HFFc6 (cell line): ENCODE measurements around the gene TPPP. TPM values are rescaled to one million over a fixed set of nuclear protein-coding genes. Genes with fewer than 3 reads are reported as not detected.

Source experiments
- DNase-seq: peaks from one replicate; pipeline ENCODE4 v3.0.0-alpha.2; 2018
- H3K27ac Mint-ChIP-seq: 2 replicates; pipeline ENCODE4 v1.8.0; 2020; ENCODE audit warnings: mild to moderate bottlenecking, mixed read lengths
- H3K27me3 Mint-ChIP-seq: 2 replicates; pipeline ENCODE4 v1.8.0; 2021; ENCODE audit warnings: mild to moderate bottlenecking, moderate library complexity, mixed read lengths; ENCODE audit not compliant: insufficient read depth
- H3K36me3 Mint-ChIP-seq: 2 replicates; pipeline ENCODE4 v1.8.0; 2021; ENCODE audit warnings: low read depth, mixed read lengths
- H3K4me1 Mint-ChIP-seq: 2 replicates; pipeline ENCODE4 v1.8.0; 2020; ENCODE audit warnings: low read depth, mixed read lengths
- H3K4me3 Mint-ChIP-seq: 2 replicates; pipeline ENCODE4 v1.8.0; 2020; ENCODE audit warnings: mild to moderate bottlenecking, moderate library complexity, mixed read lengths
- H3K9me3 Mint-ChIP-seq: 2 replicates; pipeline ENCODE4 v1.8.0; 2020; ENCODE audit warnings: mild to moderate bottlenecking, mixed read lengths
- total RNA-seq, 6 experiments: library from RNA; stranded (reverse); fragmentation: NEBNext Ultra II Directional; extraction: Animal tissue kit (Norgen Biotek cat#: 25700); gene quantifications; 2 replicates in 1 of 6; 3 replicates in 5 of 6; pipeline ENCODE4 v1.2.3, GENCODE V29; 2021
- TF ChIP-seq, protein P1 (sequence below): fragments of 200-600 bp; sonication (generic); IDR thresholded peaks from 2 replicates; pipeline ENCODE4 v1.5.0; 2021; ENCODE audit warnings: antibody characterized with exemption, mild to moderate bottlenecking

The TPPP gene
- total RNA-seq, 6 experiments from 2014 or later = 0.19 to 0.43 (median 0.30) TPM

DNA sequence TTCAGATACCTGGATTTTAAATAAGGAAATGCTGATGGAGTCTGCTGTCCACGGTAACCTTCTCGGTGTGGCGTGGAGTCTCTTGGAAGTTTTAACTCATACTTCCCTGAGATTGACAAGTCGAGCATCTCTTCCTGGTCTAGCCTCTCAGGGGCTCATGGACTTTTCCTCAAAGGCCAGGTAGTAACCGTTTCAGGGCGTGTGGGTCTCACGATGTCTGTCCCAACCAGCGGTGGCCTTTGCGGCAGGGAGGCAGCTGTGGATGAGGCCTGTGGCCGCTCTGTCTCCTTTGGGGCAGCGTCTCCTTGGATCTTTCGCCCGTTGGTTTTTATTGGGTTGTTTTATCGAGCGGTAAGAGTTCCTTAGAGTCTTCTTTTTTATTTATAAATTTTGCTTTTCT is 48.2 kb downstream of the TPPP start:
- Mint-ChIP-seq H3K36me3 (peaks cover 16% of the 10 kb centered on the region), H3K4me3 (no peak overlapping the region), H3K27me3 (peaks cover 3% of the 10 kb centered on the region; the same call in 1 of the 2 replicates), H3K27ac (no peak overlapping the region), H3K4me1 (no peaks in the 10 kb centered on the region), H3K9me3 (no peaks in the 10 kb centered on the region)
- no peak for DNase-seq
- TF ChIP-seq, protein P1, sequence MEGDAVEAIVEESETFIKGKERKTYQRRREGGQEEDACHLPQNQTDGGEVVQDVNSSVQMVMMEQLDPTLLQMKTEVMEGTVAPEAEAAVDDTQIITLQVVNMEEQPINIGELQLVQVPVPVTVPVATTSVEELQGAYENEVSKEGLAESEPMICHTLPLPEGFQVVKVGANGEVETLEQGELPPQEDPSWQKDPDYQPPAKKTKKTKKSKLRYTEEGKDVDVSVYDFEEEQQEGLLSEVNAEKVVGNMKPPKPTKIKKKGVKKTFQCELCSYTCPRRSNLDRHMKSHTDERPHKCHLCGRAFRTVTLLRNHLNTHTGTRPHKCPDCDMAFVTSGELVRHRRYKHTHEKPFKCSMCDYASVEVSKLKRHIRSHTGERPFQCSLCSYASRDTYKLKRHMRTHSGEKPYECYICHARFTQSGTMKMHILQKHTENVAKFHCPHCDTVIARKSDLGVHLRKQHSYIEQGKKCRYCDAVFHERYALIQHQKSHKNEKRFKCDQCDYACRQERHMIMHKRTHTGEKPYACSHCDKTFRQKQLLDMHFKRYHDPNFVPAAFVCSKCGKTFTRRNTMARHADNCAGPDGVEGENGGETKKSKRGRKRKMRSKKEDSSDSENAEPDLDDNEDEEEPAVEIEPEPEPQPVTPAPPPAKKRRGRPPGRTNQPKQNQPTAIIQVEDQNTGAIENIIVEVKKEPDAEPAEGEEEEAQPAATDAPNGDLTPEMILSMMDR = no peak

DNA sequence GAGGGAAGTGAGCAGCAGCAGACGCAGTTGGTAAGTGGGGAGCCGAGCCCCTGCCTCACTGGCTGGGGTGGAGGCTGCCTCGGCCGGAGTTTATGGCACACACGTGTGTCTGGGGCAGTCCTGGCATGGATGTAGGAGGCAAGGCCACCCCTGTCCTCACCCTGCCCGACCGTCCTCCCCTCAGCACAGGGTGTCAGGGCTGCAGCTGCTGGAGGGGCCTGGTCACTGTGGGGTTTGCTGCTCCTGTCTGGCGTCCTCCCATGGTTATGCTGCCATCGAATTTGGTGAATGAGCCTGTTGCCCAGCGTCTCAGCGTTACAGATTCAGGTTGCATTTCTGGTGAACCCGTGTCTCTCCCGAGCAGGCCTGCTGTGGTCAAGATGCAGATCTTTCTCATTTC is 48.6 kb downstream of the TPPP start:
- no peak overlapping the region for H3K4me3 Mint-ChIP-seq
- H3K36me3 Mint-ChIP-seq = peaks cover 16% of the 10 kb centered on the region
- H3K4me1 Mint-ChIP-seq = no peaks in the 10 kb centered on the region
- H3K27me3 Mint-ChIP-seq = peaks cover 3% of the 10 kb centered on the region; the same call in 1 of the 2 replicates
- TF ChIP-seq, protein P1 = no peak
- no peak overlapping the region for H3K27ac Mint-ChIP-seq
- DNase-seq = no peak
- no peaks in the 10 kb centered on the region for H3K9me3 Mint-ChIP-seq

DNA sequence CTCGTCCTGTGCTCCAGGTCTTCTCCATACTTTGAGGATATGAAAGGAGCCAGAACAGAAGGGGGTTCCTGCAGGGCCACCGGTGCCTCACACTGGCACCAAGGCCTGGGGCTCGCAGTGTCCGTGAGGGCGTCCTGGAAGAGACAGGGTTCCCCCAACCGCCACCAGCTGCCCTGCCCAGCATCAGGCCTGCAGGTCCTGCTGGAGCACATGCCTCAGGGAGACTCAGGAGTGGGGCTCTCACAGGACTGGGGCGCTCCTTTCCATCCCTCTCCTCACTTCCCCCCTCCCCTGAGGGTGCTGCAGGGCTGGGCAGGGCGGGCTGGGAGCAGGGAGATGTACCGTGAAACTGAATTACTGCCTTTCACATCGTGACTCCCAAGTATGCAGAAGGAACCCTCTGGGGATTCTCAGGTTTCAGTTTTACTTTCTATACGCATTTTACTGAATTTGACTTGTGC is 49.3 kb downstream of the TPPP start:
- peaks cover 3% of the 10 kb centered on the region; the same call in 1 of the 2 replicates for H3K27me3 Mint-ChIP-seq
- TF ChIP-seq, protein P1 = no peak
- no peak for DNase-seq
- no peak overlapping the region for H3K27ac Mint-ChIP-seq
- H3K4me1 Mint-ChIP-seq = no peaks in the 10 kb centered on the region
- H3K36me3 Mint-ChIP-seq = peaks cover 16% of the 10 kb centered on the region
- no peaks in the 10 kb centered on the region for H3K9me3 Mint-ChIP-seq
- H3K4me3 Mint-ChIP-seq = no peak overlapping the region

DNA sequence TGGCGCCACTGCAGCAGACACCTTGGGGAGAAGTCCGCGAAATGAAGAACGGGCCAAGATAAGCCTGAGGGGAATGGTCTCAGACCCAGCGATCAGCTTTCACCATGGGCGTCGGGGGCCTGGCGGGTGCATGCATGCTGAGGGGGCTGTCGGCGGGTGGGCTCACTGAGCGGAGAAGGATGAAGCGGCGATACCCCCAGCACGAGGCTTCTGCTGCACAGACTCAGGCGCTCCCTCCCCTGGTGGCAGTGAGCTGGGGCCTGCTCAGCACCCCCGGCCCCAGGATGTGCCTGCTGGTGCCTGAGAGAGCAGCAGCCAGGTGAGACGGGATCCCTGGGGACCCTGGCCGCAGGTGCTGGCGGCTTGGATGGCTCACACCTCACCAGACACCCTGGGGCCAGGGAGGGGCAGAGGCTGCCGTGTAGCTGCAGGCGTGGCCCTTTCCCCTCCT is 49.8 kb downstream of the TPPP start:
- Mint-ChIP-seq H3K9me3 (no peaks in the 10 kb centered on the region), H3K36me3 (peaks cover 16% of the 10 kb centered on the region)
- TF ChIP-seq, protein P1 = no peak

DNA sequence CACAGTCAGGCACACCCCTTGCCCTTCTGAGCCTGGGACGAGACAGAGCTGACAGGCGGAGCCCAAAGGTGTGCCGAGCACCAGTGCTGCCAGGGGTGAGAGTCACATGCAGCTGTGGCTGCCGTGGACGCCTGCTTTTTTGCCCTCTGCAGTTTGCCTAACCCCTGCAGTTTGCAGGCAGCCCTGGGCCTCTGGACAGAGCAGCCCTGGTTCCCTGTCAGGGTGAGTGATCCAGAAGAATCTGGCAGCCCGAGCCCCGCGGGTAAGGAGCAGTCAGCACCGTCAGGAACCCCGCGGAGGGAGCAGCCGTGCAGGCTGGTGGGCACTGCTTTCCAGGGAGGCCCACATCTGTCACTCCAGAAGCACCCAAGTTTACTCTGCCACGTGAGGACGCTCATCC is 50.7 kb downstream of the TPPP start:
- Mint-ChIP-seq H3K4me3 (no peak overlapping the region), H3K9me3 (no peaks in the 10 kb centered on the region), H3K36me3 (peaks cover 17% of the 10 kb centered on the region), H3K27ac (no peak overlapping the region), H3K4me1 (no peaks in the 10 kb centered on the region), H3K27me3 (peaks cover 4% of the 10 kb centered on the region; the same call in 1 of the 2 replicates)
- TF ChIP-seq, protein P1 = no peak
- DNase-seq = no peak

More for the DNA sequence above, 49.8 kb downstream of the TPPP start:
- Mint-ChIP-seq H3K4me3 (no peak overlapping the region), H3K27me3 (peaks cover 3% of the 10 kb centered on the region; the same call in 1 of the 2 replicates), H3K4me1 (no peaks in the 10 kb centered on the region), H3K27ac (no peak overlapping the region)
- no peak for DNase-seq
